A549 (cell line): ENCODE results near the gene ACTR1B.

Source experiments
- CHD4 ChIP-seq: fragments of 200-600 bp; sonication (generic); IDR thresholded peaks from 2 replicates; pipeline ENCODE4 v1.6.1; 2016; ENCODE audit warnings: antibody characterized with exemption, mild to moderate bottlenecking, borderline replicate concordance
- CTCF ChIP-seq: fragments of >200 bp; sonication (Bioruptor Twin); formaldehyde crosslinking; IDR thresholded peaks from 3 replicates; pipeline ENCODE4 v1.5.1; 2016
- EP300 ChIP-seq, 2 experiments: fragments of >200 bp; sonication (Bioruptor Twin); formaldehyde crosslinking; IDR thresholded peaks; 2 replicates in 1 of 2; 3 replicates in 1 of 2; pipeline ENCODE4 v1.6.1; 2016 to 2017
- HMGXB4 ChIP-seq: fragments of 250-450 bp; sonication (Bioruptor Pico); IDR thresholded peaks from 2 replicates; pipeline ENCODE4 v1.5.0; 2021; ENCODE audit warnings: mild to moderate bottlenecking, moderate library complexity, borderline replicate concordance
- JUN ChIP-seq, 2 experiments: fragments of >200 bp; sonication (Bioruptor Twin); formaldehyde crosslinking; IDR thresholded peaks; 2 replicates in 1 of 2; 3 replicates in 1 of 2; pipeline ENCODE4 v1.6.1; 2016 to 2017
- NPAS2 ChIP-seq: fragments of 250-450 bp; sonication (Bioruptor Pico); IDR thresholded peaks from 2 replicates; pipeline ENCODE4 v1.8.0; 2022; ENCODE audit warnings: mild to moderate bottlenecking, moderate library complexity, borderline replicate concordance
- POLR2A ChIP-seq: IDR thresholded peaks from 2 replicates; pipeline ENCODE4 v1.6.1; 2012; ENCODE audit warnings: mild to moderate bottlenecking, low read length
- REST ChIP-seq: fragments of 200-600 bp; sonication (generic); IDR thresholded peaks from 2 replicates; pipeline ENCODE4 v1.6.1; 2016; ENCODE audit warnings: antibody characterized with exemption, mild to moderate bottlenecking, moderate library complexity
- RFX5 ChIP-seq: fragments of 450-650 bp; IDR thresholded peaks from 2 replicates; pipeline ENCODE4 v1.7.1; 2014; ENCODE audit warnings: antibody characterized with exemption, mild to moderate bottlenecking, moderate library complexity
- SMC3 ChIP-seq: fragments of >200 bp; sonication (Bioruptor Twin); formaldehyde crosslinking; IDR thresholded peaks from 3 replicates; pipeline ENCODE4 v1.6.1; 2018; ENCODE audit warnings: inconsistent platforms
- TF ChIP-seq, protein P1 (sequence below): IDR thresholded peaks from 2 replicates; pipeline ENCODE4 v1.6.1; 2012

GRCh38 chr2:97654309-97654708 lies 9.5 kb downstream of the ACTR1B start:
- TF ChIP-seq EP300 (IDR thresholded peaks at IDR 0.05), result no peak
- no peak for TF ChIP-seq SMC3
- no peak for TF ChIP-seq REST
- TF ChIP-seq JUN (IDR thresholded peaks at IDR 0.05), result no peak
- TF ChIP-seq NPAS2 (CRISPR knock-in tag), result no peak
- no peak for TF ChIP-seq POLR2A
- no peak for TF ChIP-seq CTCF
- no peak for TF ChIP-seq CHD4
- TF ChIP-seq RFX5, result no peak
- TF ChIP-seq HMGXB4 (CRISPR knock-in tag), result no peak
- TF ChIP-seq, protein P1, sequence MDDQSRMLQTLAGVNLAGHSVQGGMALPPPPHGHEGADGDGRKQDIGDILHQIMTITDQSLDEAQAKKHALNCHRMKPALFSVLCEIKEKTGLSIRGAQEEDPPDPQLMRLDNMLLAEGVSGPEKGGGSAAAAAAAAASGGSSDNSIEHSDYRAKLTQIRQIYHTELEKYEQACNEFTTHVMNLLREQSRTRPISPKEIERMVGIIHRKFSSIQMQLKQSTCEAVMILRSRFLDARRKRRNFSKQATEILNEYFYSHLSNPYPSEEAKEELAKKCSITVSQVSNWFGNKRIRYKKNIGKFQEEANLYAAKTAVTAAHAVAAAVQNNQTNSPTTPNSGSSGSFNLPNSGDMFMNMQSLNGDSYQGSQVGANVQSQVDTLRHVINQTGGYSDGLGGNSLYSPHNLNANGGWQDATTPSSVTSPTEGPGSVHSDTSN, result no peak
